GM18505 (cell line): ENCODE measurements around the gene RUNX2.

Experiments used
- ATAC-seq: cut with Tn5 transposase; IDR thresholded peaks from one replicate; pipeline ENCODE4 v1.9.1; 2021; ENCODE audit not compliant: unreplicated experiment
- POLR2A ChIP-seq: IDR thresholded peaks from 4 replicates; pipeline ENCODE4 v1.6.1; 2011; ENCODE audit warnings: borderline replicate concordance; ENCODE audit not compliant: insufficient read depth, insufficient read length; ENCODE audit errors: extremely low read depth

RUNX2 gene

GRCh38 chr6:45422503-45423110 is 94.5 kb downstream of the RUNX2 start:
- no peak for TF ChIP-seq POLR2A
- no peak for ATAC-seq

DNA sequence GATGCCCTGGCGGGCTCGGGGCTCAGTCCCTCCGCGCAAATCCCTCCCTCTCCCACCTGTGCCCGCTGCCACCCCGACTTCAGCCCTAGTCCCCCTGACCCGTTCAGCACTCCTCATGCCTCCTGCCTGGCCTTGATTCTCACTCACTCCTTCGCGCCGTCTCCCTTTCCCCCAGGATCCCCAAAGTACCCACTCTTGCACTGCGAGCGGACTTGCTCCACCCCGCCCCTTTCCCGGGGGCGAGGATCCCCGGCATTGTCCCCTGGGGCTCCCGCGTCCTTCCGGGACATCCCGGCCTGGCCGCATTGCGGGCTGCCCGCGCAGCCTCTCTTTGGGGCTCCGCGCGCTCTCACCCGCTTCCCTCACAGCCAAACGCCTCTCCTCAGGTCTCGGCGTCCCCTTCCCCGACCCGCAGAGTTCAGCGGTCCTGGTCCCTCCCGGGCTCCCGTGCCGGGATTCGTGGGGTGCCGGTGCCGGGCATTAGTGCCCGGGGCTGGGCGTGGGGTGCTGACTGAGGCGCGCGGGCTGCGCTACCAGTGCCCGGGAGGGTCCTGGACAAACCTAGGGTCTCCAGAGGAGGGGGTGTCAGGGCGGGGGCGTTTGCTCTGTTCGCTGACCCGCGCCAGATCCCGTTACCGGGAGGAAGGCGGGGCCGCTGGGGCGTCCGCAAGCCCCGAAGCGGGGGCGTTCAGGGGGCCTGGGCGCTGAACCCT is 95.1 kb downstream of the RUNX2 start:
- ATAC-seq = no peak
- TF ChIP-seq POLR2A = no peak

DNA sequence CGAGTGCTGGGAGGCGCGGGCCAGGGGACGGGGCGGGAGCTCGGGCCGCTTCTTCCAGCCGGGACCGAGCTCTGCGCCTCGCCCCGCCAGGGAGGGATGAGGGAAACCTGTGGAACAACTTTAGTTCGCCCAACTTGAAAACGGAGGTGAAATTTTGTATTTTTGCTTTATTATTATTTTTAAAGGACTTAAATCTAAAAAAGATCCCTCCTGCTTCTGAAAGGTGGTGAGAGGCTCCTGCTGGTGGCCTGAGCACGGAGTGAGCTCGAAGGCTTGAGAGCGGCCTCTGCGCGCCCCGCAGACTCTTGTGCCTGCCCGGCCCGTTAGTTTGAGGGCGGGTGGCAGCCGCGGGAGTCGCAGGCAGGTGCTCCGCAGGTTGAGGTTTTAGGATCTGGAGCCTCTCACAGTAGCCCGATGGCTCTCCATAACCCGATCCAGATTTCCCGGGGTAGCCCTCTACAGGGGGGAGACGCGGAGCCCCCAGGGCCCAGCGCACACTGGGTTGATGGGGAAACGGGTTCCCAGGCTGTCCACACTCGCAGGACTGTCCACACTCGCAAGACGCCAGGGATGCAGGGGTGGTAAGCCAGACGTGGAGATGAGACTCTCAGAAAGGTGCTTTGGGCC is 95.8 kb downstream of the RUNX2 start:
- ATAC-seq = no peak
- no peak for TF ChIP-seq POLR2A

GRCh38 chr6:45424451-45424861 is 96.3 kb downstream of the RUNX2 start:
- no peak for TF ChIP-seq POLR2A
- ATAC-seq = no peak

- ATAC-seq = no peak
- TF ChIP-seq POLR2A = no peak
Measured at GRCh38 chr6:45426251-45426650, 98.1 kb downstream of the RUNX2 start.

DNA sequence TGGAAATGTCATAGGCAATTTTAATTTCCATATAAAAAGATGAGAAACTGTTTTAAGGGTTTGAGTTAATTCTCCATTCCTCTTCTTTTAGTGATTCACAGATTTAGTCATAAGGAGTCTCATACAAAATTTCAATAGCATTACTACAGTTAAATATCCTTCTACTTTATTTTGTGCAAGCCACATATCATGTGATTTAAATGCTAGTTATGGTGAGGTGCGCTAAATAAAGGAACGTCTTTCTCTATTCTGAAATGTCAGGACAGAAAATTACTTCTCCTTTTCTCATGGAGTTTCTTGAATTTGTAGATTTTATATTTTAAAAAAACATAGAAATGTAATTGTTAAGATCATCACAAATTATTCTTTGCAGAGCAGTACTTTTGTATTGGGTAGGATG is 99.6 kb downstream of the RUNX2 start:
- ATAC-seq = no peak
- no peak for TF ChIP-seq POLR2A

GRCh38 chr6:45428727-45429126 is 100.6 kb downstream of the RUNX2 start:
- TF ChIP-seq POLR2A = no peak
- no peak for ATAC-seq

DNA sequence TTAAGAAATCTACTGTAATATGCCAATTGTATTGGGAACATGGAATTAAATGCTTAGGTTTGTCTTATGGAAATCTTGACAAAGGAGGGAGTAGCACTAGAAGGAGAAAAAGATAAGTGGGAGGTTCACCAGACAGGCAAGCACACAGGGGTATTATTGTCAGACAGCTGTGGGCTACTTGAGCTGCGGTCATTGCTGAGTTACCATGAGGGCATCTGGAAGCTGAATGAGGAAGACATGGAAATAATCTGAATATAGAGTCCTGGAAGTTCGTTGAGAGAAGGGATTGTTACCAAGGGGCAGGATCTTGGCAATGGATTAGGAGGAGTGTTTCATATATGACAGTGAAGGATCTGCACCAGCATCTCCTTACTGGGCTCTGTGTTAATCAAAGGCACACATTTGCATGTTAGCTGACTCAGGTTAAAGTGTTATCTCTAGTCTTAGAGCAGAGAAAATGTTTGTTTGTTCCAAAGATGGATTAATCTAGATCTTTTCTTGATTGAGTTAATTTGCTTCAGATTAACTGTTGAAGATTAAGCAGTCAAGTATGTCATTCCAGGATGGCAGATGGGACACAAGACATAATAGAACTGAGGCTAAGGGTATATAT is 102.6 kb downstream of the RUNX2 start:
- no peak for ATAC-seq
- no peak for TF ChIP-seq POLR2A

DNA sequence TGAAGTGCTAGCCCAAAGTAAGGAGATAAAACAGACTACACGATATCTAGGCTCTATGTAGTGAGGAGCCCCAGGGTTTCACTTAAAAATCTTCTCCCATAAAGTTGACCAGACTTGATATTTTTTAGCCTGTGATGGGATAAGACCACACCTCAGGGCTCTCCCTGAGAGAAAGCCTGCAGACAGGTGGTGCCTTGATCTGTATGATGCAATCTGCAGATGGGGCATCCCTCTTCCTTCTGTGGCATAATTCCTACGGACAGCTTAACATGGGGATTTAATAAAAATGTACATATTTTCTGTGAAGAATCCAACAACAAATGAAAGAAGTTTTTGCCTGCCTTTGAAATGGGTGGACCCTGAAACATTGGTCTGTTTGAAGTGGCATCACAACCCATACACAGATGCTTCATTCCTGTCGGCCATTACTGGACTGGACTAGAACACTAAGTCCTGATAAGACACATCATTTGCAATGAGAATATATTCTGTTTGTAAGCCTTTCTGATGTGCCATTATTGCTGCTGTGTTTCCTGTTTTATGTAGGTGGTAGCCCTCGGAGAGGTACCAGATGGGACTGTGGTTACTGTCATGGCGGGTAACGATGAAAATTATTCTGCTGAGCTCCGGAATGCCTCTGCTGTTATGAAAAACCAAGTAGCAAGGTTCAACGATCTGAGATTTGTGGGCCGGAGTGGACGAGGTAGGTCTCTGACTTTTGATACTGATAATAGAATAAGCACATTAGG is 103.4 kb downstream of the RUNX2 start:
- TF ChIP-seq POLR2A = no peak

GRCh38 chr6:45432977-45433376 is 104.8 kb downstream of the RUNX2 start:
- TF ChIP-seq POLR2A = no peak
- no peak for ATAC-seq

More for the DNA sequence above, 103.4 kb downstream of the RUNX2 start:
- ATAC-seq = no peak

GRCh38 chr6:45433533-45434380 is 105.6 kb downstream of the RUNX2 start:
- ATAC-seq = no peak
- TF ChIP-seq POLR2A = no peak

- ATAC-seq = no peak
- TF ChIP-seq POLR2A = no peak
Measured at GRCh38 chr6:45434381-45434700, 106.2 kb downstream of the RUNX2 start.
